Activated T-cell treated with anti-CD3 and anti-CD28 coated beads, Interleukin-2, amount 50 U/mL, for 1 hour (primary cell): ENCODE results near the gene CDH4.
"Not testable (repeated sequence)": the region's sequence is repeated elsewhere in the genome, so short reads cannot be mapped to it uniquely, and the experiment has no call there.

Source experiments
- DNase-seq: peaks from one replicate; pipeline ENCODE4 v3.0.0-alpha.2; 2020

The CDH4 gene

DNA sequence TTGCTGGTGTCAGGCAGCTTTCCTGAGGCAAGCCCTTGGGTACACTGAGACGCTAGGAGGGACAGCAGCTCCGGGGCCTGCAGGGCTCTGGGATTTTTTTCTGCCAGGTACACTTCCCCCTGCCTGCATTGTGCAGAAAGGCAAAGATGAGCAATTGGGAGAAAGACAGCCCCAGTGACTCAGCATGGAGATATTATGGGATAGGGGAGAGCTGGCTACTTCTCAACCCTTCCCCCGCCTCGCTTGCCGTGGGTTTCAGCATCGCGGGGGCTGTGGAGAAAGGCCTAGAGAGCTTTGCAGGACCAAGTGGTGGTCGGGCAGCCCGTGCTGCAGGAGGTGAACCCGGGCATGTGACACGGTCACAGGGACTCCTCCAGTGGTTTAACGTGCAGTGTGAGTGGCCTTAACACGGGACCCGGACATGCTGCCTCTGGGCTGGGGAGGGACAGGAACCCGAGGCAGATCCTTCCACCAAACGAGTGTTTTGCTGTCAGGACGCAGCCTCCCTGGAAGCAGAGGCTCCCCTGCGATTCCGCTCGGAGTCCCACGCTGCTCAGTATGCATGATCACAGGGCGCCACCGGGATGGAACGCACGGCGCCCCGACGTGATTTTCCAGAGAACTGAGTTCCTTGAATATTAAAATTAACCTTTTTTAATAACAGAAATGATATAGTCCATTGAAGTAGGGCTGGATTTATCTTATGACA lies 139.9 kb downstream of the CDH4 start:
- DNase-seq = no peak

- DNase-seq = no peak
Measured at GRCh38 chr20:61394088-61394799, 142.2 kb downstream of the CDH4 start.

GRCh38 chr20:61396262-61396848 lies 144.3 kb downstream of the CDH4 start:
- DNase-seq = no peak

DNA sequence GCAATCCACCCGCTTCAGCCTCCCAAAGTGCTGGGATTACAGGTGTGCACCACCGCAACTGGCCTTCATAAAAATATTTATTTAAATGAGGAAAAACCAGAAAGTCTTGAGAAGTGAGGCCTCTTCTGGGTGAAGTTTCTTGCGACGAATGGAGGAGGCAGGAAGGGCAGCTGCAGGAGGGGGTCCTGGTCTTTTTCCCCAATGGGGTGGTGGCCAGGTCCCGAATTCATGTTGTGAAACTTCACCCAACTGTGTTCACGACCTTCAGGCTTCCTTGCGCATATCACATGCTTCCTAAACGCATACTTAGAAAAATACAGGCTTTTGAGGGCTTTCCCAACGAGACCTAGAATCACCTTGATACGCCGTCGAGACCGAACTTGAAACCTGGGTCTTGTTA lies 145.1 kb downstream of the CDH4 start:
- DNase-seq = no peak

GRCh38 chr20:61397790-61398189 lies 145.7 kb downstream of the CDH4 start:
- DNase-seq = no peak

DNA sequence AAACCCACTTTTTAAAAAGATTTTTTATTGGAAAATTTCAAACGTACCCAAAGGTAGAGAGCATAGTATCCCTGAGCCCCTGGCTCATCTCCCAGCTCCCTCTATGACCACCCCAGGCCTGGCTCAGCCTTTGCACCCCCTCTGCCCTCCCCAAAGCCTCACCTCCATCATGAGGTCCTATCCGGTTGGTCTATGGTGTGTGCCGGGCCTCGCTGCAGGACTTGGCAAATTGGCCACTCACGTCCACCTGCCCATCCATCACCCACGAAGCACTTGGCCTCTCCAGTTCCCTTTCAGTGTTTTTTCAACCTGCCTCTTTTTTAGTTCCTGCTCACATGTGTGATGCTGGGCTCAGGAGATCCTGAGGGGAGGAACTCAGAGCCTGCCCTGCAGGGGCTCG lies 147.4 kb downstream of the CDH4 start:
- DNase-seq = no peak

DNA sequence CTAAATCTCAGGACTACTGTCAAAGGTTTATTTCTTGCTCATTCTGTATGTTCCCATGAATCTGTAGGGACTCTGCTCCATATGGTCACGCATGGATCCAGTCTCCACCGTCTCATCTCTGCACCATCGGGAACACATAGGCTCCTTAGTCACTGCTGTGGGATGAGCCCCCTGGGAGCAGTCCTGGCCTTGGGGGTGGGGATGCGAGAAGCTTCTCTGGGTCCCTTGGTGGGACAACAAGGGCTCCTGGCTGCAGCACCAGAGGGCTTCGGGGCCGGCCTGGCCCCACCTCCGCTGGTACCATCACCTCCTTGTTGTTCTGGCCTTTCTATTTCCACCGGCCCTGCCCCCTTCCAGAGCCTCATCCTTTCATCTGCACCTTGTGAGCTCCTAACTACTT lies 148.4 kb downstream of the CDH4 start:
- DNase-seq = no peak

GRCh38 chr20:61404303-61404702 lies 152.2 kb downstream of the CDH4 start:
- no peak for DNase-seq

- DNase-seq = no peak
Measured at GRCh38 chr20:61405007-61405406, 152.9 kb downstream of the CDH4 start.

DNA sequence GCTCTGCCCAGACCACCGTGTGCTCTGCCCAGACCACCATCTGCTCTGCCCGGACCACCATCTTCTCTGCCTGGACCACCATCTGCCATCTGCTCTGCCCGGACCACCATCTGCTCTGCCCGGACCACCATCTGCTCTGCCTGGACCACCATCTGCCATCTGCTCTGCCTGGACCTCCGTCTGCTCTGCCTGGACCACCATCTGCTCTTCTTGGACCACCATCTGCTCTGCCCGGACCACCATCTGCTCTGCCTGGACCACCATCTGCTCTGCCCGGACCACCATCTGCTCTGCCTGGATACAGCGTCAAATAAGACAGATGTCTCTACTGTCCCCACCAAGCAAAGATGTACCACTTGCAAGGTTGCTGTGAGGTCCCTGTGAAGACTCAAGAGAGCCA lies 154.7 kb downstream of the CDH4 start:
- DNase-seq = not testable (repeated sequence)

GRCh38 chr20:61407561-61407960 lies 155.5 kb downstream of the CDH4 start:
- DNase-seq = no peak

GRCh38 chr20:61408951-61409740 lies 157.1 kb downstream of the CDH4 start:
- DNase-seq = no peak

DNA sequence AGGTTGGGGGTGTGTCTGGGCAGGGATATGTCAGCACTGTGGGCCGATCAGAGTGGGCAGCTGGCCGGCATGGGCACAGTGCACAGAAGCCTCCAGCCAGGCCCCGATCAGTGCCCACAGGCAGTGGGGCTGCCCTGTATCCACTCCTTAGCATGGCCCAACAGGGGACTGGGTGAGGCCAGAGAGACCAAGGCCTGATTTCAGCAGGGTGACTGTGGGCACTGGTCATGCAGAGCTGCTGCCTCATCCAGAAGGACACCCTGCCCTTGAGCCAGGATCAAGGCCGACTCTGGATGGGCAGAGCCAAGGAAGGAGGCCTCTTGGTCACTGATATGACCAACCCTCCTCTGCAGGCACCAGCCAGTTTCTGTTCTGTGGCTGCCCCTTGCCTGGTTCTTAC lies 159.7 kb downstream of the CDH4 start:
- DNase-seq = no peak

DNA sequence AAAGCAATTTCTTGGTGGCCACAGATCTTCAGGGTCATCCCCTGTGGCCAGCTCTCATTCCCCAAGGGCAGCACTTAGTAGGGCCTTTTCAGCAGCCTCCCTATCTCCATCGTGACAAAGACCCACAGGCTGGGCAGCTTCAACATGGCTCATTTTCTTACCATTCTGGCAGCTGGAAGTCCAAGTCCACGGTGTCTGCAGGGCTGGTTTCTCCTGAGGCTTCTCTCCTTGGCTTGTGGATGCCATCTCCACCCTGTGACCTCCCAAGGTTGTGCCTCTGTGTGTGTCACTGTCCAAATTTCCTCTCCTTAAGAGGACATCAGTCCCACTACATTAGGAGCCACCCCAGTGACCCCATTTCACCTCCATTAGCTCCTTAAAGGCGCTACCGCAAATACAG lies 161.7 kb downstream of the CDH4 start:
- DNase-seq = no peak

- no peak for DNase-seq
Measured at GRCh38 chr20:61414455-61414991, 162.5 kb downstream of the CDH4 start.

GRCh38 chr20:61416546-61416945 lies 164.5 kb downstream of the CDH4 start:
- DNase-seq = no peak

DNA sequence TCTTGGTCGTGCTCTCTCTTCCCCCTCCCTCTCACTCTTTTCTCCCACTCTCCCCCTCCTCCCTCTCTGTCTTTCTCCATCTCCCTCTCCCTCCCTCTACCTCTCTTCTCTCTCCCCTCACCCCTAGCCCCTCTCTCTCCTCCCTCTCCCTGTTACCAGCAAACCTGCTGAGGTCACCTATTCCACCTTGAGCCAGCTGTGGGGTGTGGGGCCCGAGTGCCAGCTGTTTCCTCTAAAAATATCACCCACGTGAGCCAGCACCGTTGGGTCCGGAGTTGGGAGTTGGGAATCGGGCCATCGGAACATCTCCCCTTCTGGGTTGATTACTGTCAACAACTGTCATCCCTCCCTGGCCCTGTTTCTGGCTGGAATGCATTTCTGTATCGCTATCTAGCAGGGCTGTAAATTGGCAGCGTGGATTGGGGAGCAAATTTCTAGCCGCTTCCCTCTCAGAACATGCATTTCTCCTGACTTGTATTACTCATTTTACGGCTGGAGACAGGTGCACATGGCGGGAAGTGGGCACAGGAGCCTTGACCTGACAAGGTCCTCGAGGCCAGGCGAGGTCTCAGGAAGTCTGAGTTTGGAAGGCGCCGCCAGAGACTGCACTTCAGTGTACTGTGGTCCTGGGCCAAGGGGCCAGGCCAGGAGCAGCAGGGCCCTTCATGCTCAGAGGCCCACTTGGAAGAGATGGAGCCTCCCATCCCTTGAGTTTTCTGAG lies 165.3 kb downstream of the CDH4 start:
- no peak for DNase-seq

- DNase-seq = no peak
Measured at GRCh38 chr20:61419010-61419409, 166.9 kb downstream of the CDH4 start.

- no peak for DNase-seq
Measured at GRCh38 chr20:61419501-61419900, 167.4 kb downstream of the CDH4 start.

GRCh38 chr20:61420056-61420455 lies 168.0 kb downstream of the CDH4 start:
- DNase-seq = no peak

DNA sequence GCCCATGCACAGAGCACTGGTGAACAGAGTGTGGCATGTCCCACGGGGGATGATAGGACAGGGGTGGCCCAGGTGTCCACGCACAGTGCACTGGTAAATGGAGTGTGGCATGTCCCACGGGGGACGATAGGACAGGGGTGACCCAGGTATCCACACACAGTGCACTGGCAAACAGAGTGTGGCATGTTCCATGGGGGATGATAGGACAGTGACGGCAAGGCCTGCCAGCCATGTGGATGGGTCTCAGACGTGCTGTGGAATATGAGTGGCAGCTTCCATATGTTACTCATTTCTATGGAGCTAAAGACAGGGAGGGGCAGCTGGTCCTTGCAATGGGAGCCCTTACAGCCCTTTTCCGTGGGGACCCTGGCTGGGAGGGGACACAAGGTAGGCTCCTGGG lies 168.7 kb downstream of the CDH4 start:
- DNase-seq = no peak

GRCh38 chr20:61422636-61423425 lies 170.8 kb downstream of the CDH4 start:
- no peak for DNase-seq
